CD1c-positive myeloid dendritic cell (primary cell): ENCODE data around the gene SCNN1G.
"Not testable (repeated sequence)": the region's sequence is repeated elsewhere in the genome, so short reads cannot be mapped to it uniquely, and the experiment has no call there.

Experiments
- DNase-seq: peaks from one replicate; pipeline ENCODE4 v3.0.0-alpha.2; 2016; ENCODE audit errors: extremely low spot score

Gene SCNN1G

GRCh38 chr16:23252310-23252709 lies 69.8 kb downstream of the SCNN1G start:
- no peak for DNase-seq

- not testable (repeated sequence) for DNase-seq
Observed at GRCh38 chr16:23253650-23254049, 71.1 kb downstream of the SCNN1G start.

GRCh38 chr16:23254338-23254737 lies 71.8 kb downstream of the SCNN1G start:
- no peak for DNase-seq

- no peak for DNase-seq
Observed at GRCh38 chr16:23255000-23255399, 72.5 kb downstream of the SCNN1G start.

- DNase-seq: no peak
Observed at GRCh38 chr16:23256440-23256839, 73.9 kb downstream of the SCNN1G start.

- DNase-seq: no peak
Observed at GRCh38 chr16:23257682-23258081, 75.1 kb downstream of the SCNN1G start.

GRCh38 chr16:23258919-23259237 lies 76.3 kb downstream of the SCNN1G start:
- DNase-seq: no peak
